Neural cell (in vitro differentiated cells): ENCODE measurements around the gene GIT2. TPM values are rescaled to one million over a fixed set of nuclear protein-coding genes. Genes with fewer than 3 reads are reported as not detected.

ENCODE experiments used
- H2AFZ ChIP-seq: fragments of 200-600, 300-800 bp; sonication (generic), shearing (Covaris generic); 2 replicates; pipeline ENCODE4 v1.6.0; 2014; ENCODE audit warnings: low read depth, mild to moderate bottlenecking, antibody characterized with exemption, low read length, moderate library complexity
- H3F3A ChIP-seq: fragments of 200-600 bp; shearing (Covaris generic); 2 replicates; pipeline ENCODE4 v1.6.1; 2016; ENCODE audit warnings: mild to moderate bottlenecking, moderate library complexity, mixed read lengths, antibody characterized with exemption, low read length; ENCODE audit not compliant: insufficient read depth, poor library complexity, severe bottlenecking
- H3K27ac ChIP-seq: fragments of 200-600, 300-800 bp; sonication (generic), shearing (Covaris generic); 2 replicates; pipeline ENCODE4 v1.5.1; 2014; ENCODE audit warnings: mild to moderate bottlenecking, low read length, moderate library complexity
- H3K27me3 ChIP-seq: fragments of 300-800, 200-600 bp; sonication (generic), shearing (Covaris generic); 2 replicates; pipeline ENCODE4 v1.6.0; 2014; ENCODE audit warnings: mild to moderate bottlenecking, low read depth, low read length, moderate library complexity; ENCODE audit not compliant: insufficient read depth
- H3K36me3 ChIP-seq: fragments of 300-800, 200-600 bp; sonication (generic), shearing (Covaris generic); 2 replicates; pipeline ENCODE4 v1.5.1; 2014; ENCODE audit warnings: mild to moderate bottlenecking, antibody characterized with exemption, low read length, moderate library complexity; ENCODE audit not compliant: insufficient read depth
- H3K4me2 ChIP-seq: fragments of 300-800, 200-600 bp; sonication (generic), shearing (Covaris generic); 2 replicates; pipeline ENCODE4 v1.6.0; 2014; ENCODE audit warnings: mild to moderate bottlenecking, low read length
- H3K4me3 ChIP-seq: fragments of 300-800, 200-600 bp; sonication (generic), shearing (Covaris generic); 2 replicates; pipeline ENCODE4 v1.5.1; 2014; ENCODE audit warnings: mild to moderate bottlenecking, low read length, moderate library complexity
- H3K79me2 ChIP-seq: fragments of 200-600 bp; shearing (Covaris generic); replicated peaks from 2 replicates; pipeline ENCODE4 v1.6.0; 2014; ENCODE audit warnings: mild to moderate bottlenecking, low read length, moderate library complexity; ENCODE audit not compliant: insufficient read depth
- H3K9ac ChIP-seq: fragments of 300-800, 200-600 bp; sonication (generic), shearing (Covaris generic); 2 replicates; pipeline ENCODE4 v1.6.1; 2016; ENCODE audit warnings: mild to moderate bottlenecking, low read length, mixed read lengths
- H3K9me2 ChIP-seq: fragments of 200-600 bp; shearing (Covaris generic); 2 replicates; pipeline ENCODE4 v1.6.1; 2016; ENCODE audit warnings: mild to moderate bottlenecking, low read length, mixed read lengths; ENCODE audit not compliant: insufficient read depth
- H3K9me3 ChIP-seq: fragments of 200-600, 300-800 bp; sonication (generic), shearing (Covaris generic); 2 replicates; pipeline ENCODE4 v1.6.1; 2016; ENCODE audit warnings: mild to moderate bottlenecking, mixed run types, low read length, moderate library complexity, mixed read lengths
- H4K20me1 ChIP-seq: fragments of 200-600 bp; shearing (Covaris generic); 2 replicates; pipeline ENCODE4 v1.6.1; 2016; ENCODE audit warnings: mild to moderate bottlenecking, mixed run types; ENCODE audit not compliant: insufficient read depth
- EP300 ChIP-seq: fragments of 450-650 bp; conservative IDR thresholded peaks from 2 replicates; pipeline ENCODE4 v1.6.1; 2014; ENCODE audit warnings: antibody characterized with exemption, mild to moderate bottlenecking, moderate library complexity; ENCODE audit not compliant: poor library complexity, severe bottlenecking
- EZH2 ChIP-seq: fragments of 200-600, 300-800 bp; shearing (Covaris generic), sonication (generic); IDR thresholded peaks from 2 replicates; pipeline ENCODE4 v1.6.1; 2014; ENCODE audit warnings: antibody characterized with exemption, low read length, borderline replicate concordance, mild to moderate bottlenecking; ENCODE audit not compliant: insufficient read depth, poor library complexity, severe bottlenecking
- MXI1 ChIP-seq: fragments of 450-650 bp; conservative IDR thresholded peaks from 2 replicates; pipeline ENCODE4 v1.6.1; 2014; ENCODE audit warnings: antibody characterized with exemption, mild to moderate bottlenecking; ENCODE audit not compliant: poor library complexity, severe bottlenecking
- POLR2AphosphoS5 ChIP-seq: IDR thresholded peaks from 2 replicates; pipeline ENCODE4 v1.6.1; 2012
- RAD21 ChIP-seq: fragments of 450-650 bp; conservative IDR thresholded peaks from 2 replicates; pipeline ENCODE4 v1.6.1; 2014; ENCODE audit warnings: antibody characterized with exemption, mild to moderate bottlenecking, moderate library complexity
- SMC3 ChIP-seq: fragments of 450-650 bp; conservative IDR thresholded peaks from 2 replicates; pipeline ENCODE4 v1.6.1; 2014; ENCODE audit warnings: antibody characterized with exemption, mild to moderate bottlenecking, moderate library complexity; ENCODE audit not compliant: poor library complexity
- TAF1 ChIP-seq: IDR thresholded peaks from 2 replicates; pipeline ENCODE4 v1.6.1; 2012; ENCODE audit warnings: low read depth
- polyA plus RNA-seq: library from polyadenylated mRNA; depleted of rRNA; stranded (reverse); fragments of >200 nt; gene quantifications from 2 replicates; pipeline ENCODE4 v1.2.3, GENCODE V29; 2014
- TF ChIP-seq, protein P1 (sequence below): fragments of 450-650 bp; IDR thresholded peaks from 2 replicates; pipeline ENCODE4 v1.5.1; 2014; ENCODE audit warnings: antibody characterized with exemption, mild to moderate bottlenecking, moderate library complexity; ENCODE audit not compliant: poor library complexity, severe bottlenecking
- TF ChIP-seq, protein P2 (sequence below): IDR thresholded peaks from 2 replicates; pipeline ENCODE4 v1.6.1; 2012; ENCODE audit warnings: borderline replicate concordance

The GIT2 gene
- polyA plus RNA-seq, 1 donor from 2014 or later: 14.2 TPM

DNA sequence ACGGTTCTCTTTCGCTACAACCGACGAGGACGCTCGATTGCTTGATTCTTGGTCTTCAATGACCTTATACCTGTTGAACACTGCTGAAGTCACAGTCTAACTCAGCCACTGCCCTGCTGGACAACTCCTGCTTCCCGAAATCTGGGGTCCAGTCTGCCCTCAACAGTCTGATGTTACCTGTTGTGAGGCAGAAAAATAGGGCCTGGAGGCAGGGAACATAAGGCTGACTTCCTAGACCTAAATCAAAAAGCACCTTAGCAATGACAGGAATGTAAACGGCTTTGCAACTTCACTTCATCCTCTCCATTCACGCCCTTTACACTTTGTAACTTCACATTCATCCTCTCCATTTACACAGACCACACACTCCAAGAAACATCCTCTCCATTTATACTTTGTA, 115.2 kb downstream of the GIT2 start:
- Histone ChIP-seq H4K20me1 (no peaks in the 10 kb centered on the region), H3K9me2 (no peaks in the 10 kb centered on the region), H3K4me2 (peak overlapping the region; percentile 58), H3F3A (no peaks in the 10 kb centered on the region), H2AFZ (peak overlapping the region; percentile 65), H3K27ac (no peak overlapping the region), H3K36me3 (no peaks in the 10 kb centered on the region), H3K4me3 (peak overlapping the region; percentile 73), H3K79me2 (peaks cover 21% of the 10 kb centered on the region), H3K9me3 (no peaks in the 10 kb centered on the region), H3K9ac (peak overlapping the region; percentile 47), H3K27me3 (no peaks in the 10 kb centered on the region)
- no peak for TF ChIP-seq RAD21
- no peak for TF ChIP-seq SMC3
- no peak for TF ChIP-seq MXI1
- no peak for TF ChIP-seq EZH2
- TF ChIP-seq EP300: no peak
- TF ChIP-seq, protein P1, sequence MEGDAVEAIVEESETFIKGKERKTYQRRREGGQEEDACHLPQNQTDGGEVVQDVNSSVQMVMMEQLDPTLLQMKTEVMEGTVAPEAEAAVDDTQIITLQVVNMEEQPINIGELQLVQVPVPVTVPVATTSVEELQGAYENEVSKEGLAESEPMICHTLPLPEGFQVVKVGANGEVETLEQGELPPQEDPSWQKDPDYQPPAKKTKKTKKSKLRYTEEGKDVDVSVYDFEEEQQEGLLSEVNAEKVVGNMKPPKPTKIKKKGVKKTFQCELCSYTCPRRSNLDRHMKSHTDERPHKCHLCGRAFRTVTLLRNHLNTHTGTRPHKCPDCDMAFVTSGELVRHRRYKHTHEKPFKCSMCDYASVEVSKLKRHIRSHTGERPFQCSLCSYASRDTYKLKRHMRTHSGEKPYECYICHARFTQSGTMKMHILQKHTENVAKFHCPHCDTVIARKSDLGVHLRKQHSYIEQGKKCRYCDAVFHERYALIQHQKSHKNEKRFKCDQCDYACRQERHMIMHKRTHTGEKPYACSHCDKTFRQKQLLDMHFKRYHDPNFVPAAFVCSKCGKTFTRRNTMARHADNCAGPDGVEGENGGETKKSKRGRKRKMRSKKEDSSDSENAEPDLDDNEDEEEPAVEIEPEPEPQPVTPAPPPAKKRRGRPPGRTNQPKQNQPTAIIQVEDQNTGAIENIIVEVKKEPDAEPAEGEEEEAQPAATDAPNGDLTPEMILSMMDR: no peak
- TF ChIP-seq TAF1: no peak
- TF ChIP-seq, protein P2, sequence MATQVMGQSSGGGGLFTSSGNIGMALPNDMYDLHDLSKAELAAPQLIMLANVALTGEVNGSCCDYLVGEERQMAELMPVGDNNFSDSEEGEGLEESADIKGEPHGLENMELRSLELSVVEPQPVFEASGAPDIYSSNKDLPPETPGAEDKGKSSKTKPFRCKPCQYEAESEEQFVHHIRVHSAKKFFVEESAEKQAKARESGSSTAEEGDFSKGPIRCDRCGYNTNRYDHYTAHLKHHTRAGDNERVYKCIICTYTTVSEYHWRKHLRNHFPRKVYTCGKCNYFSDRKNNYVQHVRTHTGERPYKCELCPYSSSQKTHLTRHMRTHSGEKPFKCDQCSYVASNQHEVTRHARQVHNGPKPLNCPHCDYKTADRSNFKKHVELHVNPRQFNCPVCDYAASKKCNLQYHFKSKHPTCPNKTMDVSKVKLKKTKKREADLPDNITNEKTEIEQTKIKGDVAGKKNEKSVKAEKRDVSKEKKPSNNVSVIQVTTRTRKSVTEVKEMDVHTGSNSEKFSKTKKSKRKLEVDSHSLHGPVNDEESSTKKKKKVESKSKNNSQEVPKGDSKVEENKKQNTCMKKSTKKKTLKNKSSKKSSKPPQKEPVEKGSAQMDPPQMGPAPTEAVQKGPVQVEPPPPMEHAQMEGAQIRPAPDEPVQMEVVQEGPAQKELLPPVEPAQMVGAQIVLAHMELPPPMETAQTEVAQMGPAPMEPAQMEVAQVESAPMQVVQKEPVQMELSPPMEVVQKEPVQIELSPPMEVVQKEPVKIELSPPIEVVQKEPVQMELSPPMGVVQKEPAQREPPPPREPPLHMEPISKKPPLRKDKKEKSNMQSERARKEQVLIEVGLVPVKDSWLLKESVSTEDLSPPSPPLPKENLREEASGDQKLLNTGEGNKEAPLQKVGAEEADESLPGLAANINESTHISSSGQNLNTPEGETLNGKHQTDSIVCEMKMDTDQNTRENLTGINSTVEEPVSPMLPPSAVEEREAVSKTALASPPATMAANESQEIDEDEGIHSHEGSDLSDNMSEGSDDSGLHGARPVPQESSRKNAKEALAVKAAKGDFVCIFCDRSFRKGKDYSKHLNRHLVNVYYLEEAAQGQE: no peak
- TF ChIP-seq POLR2AphosphoS5: no peak

DNA sequence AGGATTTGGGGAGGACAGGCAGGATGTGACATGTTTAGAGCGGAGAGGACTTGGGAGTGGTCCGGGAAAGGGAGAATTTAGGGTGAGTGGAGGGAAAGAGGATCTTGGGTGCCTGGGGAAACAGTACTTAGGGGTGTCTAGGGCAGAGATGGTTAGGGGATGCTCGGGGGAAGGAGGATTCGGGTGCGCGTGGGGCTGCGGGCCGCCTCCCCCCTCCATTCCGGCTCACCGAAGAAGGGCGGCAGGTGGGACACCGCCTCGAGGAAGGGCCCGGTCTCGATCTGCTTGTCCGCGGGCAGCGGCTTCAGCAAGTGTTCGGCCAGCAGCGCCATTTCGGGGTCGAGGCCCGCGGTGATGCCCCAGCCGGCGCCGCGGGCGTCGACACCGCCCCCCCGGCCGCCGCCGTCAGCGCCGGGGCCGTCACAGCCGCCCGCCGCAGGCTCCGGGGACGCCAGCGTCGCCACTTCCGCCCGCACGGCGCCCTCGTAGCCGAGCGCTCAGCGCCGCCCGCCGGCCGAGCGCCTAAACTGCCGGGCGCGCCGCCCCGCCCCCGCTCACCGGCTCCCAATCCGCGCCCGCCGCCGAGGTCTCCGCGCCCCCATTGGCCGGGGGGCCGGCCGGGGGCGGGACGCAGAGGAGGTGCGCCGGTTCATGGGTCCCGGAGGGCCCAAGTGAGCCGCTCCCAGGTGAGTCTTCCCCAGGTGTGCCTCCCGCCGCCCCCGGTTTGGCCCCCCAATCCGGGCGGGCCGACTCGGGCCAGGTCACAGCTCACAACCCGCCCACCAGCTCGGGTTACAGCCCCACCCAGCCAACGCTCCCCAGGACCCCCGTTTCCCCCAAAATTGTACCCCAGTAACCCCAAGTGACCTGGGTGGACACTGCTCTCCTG, 115.9 kb downstream of the GIT2 start, which contains the start of gene GLTP:
TSS of gene GLTP (minus strand) at position 499 of the 889 bp plus-strand sequence. CDS start at position 332, 167 bp downstream.
- TF ChIP-seq, protein P2: no peak
- peak; percentile 27 for TF ChIP-seq POLR2AphosphoS5
- TF ChIP-seq SMC3: peak; percentile 86
- no peak for TF ChIP-seq TAF1
- TF ChIP-seq EZH2: no peak
- TF ChIP-seq, protein P1: peak; percentile 95
- peak; percentile 94 for TF ChIP-seq RAD21
- peak; percentile 75 for TF ChIP-seq MXI1
- TF ChIP-seq EP300: peak; percentile 45
- no peaks in the 10 kb centered on the region for H3K36me3 ChIP-seq
- H3K27ac ChIP-seq: peak within 1 kb of the TSS; percentile 34
- peak within 1 kb of the TSS; percentile 78 for H2AFZ ChIP-seq
- no peaks in the 10 kb centered on the region for H4K20me1 ChIP-seq
- peaks cover 21% of the 10 kb centered on the region for H3K79me2 ChIP-seq
- peak within 1 kb of the TSS; percentile 97 for H3K4me2 ChIP-seq
- no peaks in the 10 kb centered on the region for H3F3A ChIP-seq
- H3K4me3 ChIP-seq: peak within 1 kb of the TSS; percentile 82
- no peaks in the 10 kb centered on the region for H3K9me3 ChIP-seq
- H3K9ac ChIP-seq: peak within 1 kb of the TSS; percentile 83
- no peaks in the 10 kb centered on the region for H3K27me3 ChIP-seq
- no peaks in the 10 kb centered on the region for H3K9me2 ChIP-seq
